ENCODE results near the gene RAVER2. TPM values are rescaled to one million over a fixed set of nuclear protein-coding genes. Genes with fewer than 3 reads are reported as not detected.
"Not testable (repeated sequence)": the region's sequence is repeated elsewhere in the genome, so short reads cannot be mapped to it uniquely, and the experiment has no call there.

RAVER2 gene
- total RNA-seq, 1 experiment from 2014 or later, result 0.29 TPM

DNA sequence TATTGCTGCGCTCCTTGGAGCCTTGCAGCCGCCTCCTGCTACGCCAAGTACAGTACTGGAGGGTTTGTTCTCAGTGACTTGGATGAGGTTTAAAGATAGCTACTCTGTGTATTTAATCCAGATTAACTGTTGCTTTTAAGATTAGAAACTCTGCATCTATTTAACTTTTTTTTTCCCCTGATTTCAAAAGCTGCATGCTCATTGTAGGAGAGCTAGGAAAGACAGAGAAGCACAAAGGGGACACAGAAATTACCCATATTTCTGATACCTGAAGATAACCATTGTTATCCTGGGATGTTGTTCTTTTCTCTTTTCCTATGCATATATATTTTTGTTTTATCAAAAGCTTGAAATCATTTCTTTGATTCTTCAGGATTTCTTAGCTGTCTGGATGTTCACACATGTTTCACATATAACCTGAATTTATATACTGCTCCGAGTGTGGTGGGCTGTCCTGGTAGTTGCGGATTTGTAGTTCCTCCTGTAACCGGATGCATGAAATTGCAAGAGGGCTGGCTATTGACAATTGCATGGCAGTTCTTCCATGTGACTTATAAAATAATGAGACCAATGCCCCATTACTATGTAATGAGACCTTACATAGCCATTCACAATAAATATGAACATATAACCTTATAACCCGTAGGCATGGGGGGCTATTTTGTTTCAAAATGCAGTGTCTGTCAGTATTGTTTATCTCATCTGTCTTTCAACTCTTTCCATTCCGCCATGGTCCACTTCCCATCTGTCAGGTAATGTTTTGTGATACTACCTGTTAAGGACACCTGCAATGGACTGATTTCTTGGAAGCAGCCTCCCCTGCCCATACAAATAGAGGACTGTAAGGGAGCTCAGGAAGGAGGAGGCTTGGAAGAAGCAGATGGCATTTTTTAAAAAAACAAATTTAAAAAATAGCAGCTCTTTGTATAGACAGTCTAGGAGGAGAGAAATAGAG lies 1.4 kb downstream of the RAVER2 start:
- no peak for DNase-seq (ENCODE audit: low read depth)

DNA sequence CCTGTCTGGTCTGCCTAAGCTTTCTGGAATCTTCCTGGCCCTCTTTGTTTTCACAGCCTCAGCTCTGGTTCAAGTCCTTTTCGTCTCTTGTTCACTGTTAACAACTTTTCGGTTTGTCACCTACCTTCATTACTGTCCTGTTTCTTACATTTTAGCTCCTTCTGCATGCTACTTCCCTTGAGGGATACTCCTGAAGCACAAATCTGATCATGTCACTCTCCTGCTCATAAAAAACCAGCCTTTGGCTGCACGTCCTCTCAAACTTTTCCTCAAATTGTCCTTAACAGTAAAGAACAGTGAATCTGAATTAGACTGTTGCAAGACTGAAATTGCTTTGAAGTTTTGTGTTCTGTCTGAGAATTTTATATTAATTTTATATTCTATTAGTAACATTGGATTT lies 3.3 kb downstream of the RAVER2 start:
- no peak for DNase-seq (ENCODE audit: low read depth)

DNA sequence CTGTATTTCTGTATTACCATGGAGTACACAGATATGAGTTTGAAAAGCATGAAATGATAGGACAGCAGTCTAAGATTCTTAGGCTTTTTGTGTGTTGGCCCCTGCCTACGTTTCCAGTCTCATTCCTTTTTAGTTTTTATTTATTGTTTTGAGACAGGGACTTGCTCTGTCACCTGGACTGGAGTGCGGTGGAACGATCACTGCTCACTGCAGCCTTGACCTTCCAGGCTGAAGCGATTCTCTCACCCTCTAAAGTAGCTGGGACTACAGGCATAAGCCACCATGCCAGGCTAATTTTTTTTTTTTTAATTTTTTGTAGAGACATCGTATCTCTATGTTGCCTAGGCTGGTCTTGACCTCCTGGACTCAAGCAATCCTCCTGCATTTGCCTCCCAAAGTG lies 3.8 kb downstream of the RAVER2 start:
- no peak for DNase-seq (ENCODE audit: low read depth)

DNA sequence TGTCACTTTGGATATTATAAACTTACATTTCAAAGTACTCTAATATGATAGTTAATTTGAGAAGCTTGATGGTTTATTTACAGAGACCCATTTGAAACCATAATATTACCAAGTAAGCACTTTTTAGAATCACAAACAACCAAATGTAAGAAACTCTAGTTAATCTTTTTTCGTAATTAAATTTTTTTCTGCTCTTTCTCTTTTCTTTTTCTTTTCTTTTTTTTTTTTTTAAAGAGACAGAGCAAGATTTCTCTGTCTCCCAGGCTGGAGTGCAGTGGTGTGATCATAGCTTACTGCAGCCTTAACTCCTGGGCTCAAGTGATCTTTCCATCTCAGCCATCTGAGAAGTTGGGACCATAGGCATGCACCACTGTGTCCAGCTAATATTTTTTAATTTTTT lies 5.2 kb downstream of the RAVER2 start:
- DNase-seq (ENCODE audit: low read depth), result no peak

DNA sequence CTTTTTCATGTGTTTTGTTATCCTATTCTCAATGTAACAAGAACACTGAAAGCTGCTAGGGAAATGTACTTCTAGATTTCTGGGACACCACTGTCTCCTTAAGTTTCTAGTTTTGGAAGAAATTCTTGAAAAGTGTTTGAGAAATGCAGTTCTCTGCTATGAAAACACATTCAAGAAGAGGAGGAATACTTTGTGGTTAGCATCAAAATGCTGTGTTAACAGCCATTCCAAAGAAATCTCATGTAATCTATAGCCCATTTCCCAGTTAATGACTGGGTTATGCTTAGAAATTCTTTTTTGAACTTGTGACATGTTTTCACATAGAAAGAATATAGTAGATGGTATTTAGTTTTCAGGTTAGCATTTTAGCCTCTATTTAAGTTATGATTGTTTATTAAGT lies 6.0 kb downstream of the RAVER2 start:
- no peak for DNase-seq (ENCODE audit: low read depth)

DNA sequence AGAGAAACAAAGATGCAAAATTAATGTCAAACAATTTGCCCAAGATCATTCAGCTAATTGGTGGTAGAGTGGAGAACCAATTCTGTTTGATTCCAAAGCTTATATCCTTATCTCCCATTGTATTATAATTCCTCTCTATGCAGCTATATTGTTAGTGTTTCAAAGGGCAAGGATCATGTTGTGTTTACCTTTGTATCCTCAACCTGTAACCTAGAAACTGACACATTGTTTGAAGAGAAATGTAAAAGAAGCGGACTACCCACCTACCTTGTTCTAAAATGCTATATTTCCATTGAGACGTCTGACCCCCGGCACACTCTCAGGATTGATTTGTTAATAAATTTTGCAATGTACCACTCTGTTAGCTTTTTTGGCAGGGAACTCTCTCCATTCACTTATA lies 9.3 kb downstream of the RAVER2 start:
- DNase-seq (ENCODE audit: low read depth), result no peak

DNA sequence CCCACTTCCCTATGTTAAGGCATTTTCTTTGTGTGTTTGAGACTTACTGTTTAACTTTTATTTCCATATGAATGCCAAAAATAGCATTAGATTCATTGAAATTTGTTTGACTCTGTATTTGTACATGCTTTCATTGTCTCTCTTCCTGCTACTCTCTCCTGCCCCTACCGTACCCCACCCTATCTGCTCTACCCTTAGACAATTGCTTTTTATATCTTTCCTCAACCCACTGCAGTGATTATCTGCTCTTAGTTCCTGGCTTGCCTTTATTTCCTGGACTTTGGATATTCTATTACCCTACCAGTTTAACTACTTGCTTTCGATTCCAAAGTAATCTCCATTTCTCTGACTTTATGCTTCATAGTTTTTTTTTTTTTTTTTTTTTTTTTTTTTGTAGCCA lies 10.5 kb downstream of the RAVER2 start:
- no peak for DNase-seq (ENCODE audit: low read depth)

DNA sequence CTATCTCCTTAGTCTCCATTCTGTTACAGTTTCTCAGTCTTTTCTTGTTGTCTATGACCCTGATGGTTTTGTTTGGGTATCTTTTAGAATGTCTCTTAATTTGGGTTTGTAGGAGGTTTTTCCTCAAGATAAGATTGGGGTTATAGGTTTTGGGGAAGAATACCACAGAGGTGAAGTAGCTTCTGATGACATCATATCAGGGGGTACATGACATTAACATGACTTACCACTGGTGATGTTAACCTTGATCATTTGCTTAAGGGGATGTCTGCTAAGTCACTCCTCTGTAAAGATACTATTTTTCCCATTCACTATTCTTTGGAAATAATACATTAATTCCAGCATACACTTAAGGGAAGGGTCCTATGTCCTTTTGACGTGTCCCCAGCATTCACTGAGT lies 11.9 kb downstream of the RAVER2 start:
- DNase-seq (ENCODE audit: low read depth), result no peak

DNA sequence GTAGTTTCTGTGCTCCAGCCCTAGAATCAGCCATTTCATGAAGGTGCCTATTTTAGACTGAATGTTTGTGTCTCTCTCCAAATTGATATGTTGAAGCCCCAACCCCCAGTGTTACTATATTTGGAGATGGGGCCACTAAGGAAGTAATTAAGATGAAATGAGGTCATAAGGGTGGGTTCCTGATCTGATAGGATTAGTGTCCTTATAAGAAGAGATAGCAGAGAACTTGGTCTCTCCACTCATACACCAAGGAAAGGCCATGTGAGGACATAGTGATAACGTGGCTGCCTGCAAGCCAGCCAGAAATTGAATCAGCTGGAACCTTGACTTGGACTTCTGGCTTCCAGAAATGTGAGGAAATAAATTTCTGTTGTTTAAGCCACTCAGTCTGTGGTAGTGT lies 12.3 kb downstream of the RAVER2 start:
- DNase-seq (ENCODE audit: low read depth), result no peak

DNA sequence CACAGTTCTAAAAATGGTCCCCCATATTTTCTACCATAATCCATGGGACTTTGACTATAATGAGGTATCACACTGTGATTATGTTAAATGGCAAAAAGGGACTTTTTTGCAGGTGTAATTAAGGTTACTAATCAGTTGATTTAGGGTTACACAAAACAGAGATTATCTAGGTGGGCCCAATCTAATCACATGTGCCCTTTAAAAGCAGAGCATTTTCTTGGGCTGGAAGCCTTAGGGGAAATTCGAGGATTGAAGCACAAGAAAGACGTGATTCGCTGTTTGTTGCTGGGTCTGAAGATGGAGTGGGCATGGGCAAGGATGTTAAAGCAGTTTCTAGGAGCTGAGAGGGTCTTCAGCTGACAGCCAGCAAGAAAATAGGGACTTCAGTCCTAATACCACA lies 13.4 kb downstream of the RAVER2 start:
- DNase-seq (ENCODE audit: low read depth), result no peak

DNA sequence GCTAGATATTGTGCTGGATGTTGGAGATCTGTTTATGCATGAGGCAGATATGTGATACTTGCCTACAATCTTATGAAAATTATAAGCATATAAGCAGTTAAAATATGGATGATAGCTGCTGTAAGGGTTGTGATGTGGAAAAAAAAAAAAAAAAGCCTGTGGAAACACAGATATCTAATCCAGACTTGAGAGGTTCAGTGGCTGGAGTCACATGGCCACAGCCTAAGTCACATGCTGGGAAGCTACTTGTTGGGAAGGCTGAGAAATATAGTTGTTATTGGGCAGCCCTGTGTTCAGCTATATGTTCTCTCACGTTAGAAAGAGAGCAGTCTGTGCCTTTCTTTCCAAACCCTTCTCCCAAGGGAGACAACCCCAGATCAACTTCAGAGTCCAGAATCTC lies 15.1 kb downstream of the RAVER2 start:
- DNase-seq (ENCODE audit: low read depth), result no peak

DNA sequence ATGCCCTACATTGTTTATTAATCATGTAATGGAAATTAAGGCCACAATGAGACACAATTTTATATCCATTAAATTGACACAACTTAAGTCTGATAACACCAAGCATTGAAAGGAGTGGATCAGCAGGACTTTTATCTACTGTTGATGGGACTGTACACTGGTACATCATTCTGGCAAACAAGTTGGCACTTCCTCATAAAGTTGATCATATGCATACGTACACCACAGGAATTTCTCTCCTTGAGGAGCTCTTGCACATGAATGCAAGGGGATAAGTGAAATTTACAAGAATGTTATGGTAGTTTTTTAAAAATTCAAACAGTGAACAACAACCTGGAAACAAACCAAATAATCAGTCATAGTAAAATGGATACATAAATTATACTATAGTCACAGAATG lies 20.1 kb downstream of the RAVER2 start:
- no peak for DNase-seq (ENCODE audit: low read depth)

DNA sequence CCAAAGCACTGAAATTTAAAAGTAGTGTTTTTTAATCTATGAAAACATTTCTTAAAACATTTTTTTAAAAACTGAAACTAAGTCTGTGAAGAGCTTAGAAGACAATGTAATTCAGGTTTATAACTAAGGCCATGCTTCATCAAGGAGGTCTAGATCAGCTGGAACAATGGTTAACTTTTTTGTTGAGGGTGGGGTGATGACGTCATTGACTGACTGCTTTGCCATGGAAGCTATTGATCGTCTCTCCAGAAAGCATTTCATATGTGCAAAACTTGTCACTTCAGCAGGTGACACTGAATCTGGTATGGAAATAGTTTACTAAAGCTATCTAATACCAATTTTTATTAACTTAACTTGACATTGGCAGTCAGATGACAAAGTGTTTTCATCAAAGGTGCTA lies 21.0 kb downstream of the RAVER2 start:
- DNase-seq (ENCODE audit: low read depth), result no peak

DNA sequence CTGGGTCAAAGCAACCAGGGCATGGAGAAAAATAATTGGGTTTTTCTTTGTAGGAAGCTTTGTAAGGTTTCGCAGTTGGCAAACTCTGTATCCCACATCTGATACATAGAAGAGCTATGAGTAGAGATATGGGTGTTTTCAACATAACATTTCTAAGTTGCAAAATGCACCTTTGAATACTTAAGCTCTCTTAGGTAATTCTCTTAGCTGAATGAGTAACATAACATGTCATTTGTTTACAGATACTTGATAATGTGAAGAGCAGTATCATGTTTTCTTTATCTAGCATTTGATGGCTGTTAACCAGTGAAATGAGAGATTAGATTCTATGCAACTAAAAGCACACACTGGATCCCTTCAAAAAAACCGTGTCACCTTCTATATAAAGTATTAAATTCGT lies 21.6 kb downstream of the RAVER2 start:
- DNase-seq (ENCODE audit: low read depth), result no peak

DNA sequence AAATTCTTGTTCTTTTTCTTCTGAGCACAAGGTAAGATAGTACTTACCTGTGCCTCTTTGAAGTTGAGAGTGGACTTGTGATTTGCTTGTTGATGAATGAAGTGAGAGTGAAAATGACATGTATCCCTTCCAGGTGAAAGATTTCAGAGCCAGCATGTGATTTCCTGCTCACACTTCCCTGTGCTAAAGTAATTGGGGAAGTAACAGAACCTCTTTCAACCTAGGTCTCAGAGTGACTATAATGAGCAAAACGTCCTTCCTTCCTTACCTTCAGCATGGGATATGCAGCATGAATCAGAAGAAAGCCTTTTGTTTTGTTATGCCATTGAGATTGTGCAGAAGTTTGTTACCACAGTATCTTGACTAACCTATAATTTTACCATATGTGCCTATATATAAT lies 24.6 kb downstream of the RAVER2 start:
- DNase-seq (ENCODE audit: low read depth), result no peak

DNA sequence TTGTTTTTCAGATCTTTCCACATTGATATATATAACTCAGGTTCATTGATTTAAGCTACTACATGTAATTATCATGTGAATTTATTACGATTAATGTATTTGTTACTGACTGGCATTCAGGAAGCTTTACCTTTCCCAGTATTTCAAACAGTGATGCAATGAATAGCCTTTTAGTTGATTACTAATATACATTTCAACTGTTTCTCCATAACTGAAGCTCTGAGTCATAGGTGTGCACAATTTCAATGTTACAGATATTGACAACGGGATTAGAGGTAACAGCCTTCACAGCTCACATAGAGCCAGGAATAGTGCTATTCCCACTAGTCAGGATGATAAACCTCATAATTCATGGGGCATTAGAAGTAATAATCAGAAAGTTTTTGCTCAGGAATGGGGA lies 25.1 kb downstream of the RAVER2 start:
- no peak for DNase-seq (ENCODE audit: low read depth)

DNA sequence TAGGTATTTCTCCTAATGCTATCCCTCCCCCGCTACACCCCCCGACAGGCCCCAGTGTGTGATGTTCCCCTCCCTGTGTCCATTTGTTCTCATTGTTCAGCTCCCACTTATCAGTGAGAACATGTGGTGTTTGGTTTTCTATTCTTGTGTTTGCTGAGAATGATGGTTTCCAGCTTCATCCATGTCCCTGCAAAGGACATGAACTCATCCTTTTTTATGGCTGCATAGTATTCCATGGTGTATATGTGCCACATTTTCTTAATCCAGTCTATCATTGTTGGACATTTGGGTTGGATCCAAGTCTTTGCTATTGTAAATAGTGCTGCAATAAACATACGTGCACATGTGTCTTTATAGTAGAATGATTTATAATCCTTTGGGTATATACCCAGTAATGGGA lies 28.4 kb downstream of the RAVER2 start:
- not testable (repeated sequence) for DNase-seq (ENCODE audit: low read depth)

DNA sequence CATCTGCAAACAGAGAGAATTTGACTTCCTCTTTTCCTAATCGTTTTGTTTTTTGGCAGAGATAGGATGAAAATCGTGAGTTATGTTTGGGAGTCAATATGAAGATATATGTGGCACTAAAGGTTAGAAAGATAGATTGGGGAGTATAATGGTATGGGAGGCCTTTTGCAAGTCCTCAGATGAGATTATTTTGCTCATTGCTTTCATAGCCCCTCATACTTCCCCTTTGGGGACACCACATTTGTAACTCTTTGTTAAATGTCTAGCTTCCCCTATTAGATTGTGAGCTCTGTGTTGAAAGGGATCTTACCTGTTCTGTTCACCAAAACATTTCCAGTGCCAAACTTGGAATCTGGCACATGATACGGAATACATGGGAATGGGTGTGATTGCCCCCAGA lies 30.2 kb downstream of the RAVER2 start:
- no peak for DNase-seq (ENCODE audit: low read depth)

DNA sequence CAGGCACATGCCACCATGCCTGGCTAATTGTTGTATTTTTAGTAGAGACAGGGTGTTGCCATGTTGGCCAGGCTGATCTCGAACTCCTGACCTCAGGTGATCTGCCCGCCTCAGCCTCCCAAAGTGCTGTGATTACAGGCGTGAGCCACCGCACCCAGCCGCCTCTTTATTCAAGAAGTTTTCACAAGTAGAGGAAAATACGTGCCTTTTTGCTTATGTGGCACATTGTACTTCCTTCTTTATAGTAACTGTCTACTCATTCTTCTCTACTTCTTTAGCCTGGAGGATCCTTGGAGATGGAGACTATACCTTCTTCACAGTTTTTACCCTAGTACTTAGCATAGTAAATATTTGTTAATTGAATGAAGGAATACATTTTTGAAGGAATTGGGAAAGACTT lies 37.2 kb downstream of the RAVER2 start:
- DNase-seq (ENCODE audit: low read depth), result not testable (repeated sequence)

DNA sequence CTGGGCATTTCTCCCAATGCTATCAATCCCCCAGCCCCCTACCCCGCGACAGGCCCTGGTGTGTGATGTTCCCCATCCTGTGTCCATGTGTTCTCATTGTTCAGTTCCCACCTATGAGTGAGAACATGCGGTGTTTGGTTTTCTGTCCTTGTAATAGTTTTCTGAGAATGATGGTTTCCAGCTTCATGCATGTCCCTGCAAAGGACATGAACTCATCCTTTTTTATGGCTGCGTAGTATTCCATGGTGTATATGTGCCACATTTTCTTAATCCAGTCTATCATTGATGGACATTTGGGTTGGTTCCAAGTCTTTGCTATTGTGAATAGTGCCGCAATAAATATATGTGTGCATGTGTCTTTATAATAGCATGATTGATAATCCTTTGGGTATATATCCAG lies 38.0 kb downstream of the RAVER2 start:
- DNase-seq (ENCODE audit: low read depth), result not testable (repeated sequence)

DNA sequence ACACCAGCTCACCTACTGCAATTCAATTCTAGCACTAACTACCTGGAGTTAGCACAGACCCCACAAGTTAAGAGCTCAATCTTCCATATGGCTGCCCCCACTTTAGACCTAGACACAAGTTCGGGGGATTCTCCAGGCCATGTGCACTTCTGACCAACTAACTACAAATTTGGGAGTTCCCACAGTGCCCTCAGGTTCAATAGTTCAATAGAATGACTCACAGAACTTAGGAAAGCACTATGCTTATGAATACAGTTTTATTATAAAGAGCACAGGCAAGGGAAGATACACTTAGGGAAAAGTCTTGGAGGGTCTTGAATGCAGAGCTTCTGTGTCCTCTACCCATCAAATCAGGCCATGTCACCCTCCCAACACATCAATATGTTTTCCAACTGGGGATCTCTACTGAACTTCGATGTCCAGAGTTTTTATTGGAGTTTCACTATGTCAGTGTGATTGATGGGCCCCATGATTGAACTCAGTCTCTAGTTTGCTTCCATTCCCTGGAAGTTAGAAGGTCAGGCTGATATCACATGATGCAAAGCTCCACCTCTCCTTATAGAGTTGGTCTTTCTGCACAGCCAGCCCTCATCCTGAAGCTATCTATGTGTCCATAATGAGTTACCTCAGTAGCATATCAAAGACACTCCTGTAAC lies 46.1 kb downstream of the RAVER2 start:
- no peak for DNase-seq (ENCODE audit: low read depth)

DNA sequence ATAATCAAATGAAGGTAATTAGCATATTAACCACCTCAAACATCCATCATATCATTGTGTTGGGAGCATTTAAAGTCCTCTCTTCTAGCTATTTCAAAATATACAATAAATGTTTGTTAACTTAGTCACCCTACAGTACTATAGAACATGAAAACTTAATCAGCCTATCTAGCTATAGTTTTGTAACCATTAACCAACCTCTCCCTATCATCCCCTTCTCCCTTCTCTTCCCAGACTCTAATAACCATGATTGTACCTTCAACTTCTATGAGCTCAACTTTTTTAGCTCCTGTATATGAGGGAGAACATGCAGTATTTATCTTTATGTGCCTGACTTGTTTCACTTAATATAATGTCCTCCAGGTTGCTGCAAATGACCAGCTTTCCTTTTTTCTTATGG lies 54.0 kb downstream of the RAVER2 start:
- DNase-seq (ENCODE audit: low read depth), result no peak

DNA sequence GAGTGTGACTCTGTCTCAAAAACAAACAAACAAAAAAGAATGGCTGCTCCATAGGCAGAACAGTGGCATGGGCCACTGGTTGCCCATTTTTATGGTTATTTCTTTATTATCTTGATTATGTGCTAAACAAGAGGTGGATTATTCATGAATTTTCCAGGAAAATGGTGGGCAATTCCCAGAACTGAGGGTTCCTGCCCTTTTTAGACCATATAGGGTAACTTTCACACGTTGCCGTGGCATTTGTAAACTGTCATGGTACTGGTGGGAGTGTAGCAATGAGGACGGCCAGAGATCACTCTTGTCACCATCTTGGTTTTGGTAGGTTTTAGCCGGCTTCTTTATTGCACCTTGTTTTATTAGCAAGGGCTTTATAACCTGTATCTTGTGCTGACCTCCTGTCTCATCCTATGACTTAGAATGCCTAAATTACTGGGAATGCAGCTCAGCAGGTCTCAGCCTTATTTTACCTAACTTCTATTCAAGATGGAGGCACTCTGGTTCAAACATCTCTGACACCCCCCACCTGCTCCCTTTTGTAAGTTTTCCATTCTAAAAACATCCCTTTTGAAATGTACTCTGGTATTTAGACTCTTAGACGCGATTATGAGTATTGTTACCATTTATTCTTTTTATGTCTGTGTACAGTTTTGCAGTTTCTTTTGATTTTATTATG lies 57.1 kb downstream of the RAVER2 start:
- DNase-seq (ENCODE audit: low read depth), result no peak

All from LHCN-M2 (cell line).